ENCODE data around the gene USP51.

GRCh38 chrX:55523356-55523755, 33.7 kb upstream of the USP51 start:
- TF ChIP-seq, protein P1, sequence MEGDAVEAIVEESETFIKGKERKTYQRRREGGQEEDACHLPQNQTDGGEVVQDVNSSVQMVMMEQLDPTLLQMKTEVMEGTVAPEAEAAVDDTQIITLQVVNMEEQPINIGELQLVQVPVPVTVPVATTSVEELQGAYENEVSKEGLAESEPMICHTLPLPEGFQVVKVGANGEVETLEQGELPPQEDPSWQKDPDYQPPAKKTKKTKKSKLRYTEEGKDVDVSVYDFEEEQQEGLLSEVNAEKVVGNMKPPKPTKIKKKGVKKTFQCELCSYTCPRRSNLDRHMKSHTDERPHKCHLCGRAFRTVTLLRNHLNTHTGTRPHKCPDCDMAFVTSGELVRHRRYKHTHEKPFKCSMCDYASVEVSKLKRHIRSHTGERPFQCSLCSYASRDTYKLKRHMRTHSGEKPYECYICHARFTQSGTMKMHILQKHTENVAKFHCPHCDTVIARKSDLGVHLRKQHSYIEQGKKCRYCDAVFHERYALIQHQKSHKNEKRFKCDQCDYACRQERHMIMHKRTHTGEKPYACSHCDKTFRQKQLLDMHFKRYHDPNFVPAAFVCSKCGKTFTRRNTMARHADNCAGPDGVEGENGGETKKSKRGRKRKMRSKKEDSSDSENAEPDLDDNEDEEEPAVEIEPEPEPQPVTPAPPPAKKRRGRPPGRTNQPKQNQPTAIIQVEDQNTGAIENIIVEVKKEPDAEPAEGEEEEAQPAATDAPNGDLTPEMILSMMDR (optimal IDR thresholded peaks at IDR 0.05 in 1 of 3, IDR thresholded peaks at IDR 0.05 in 1 of 3, conservative IDR thresholded peaks at IDR 0.05 in 1 of 3; ENCODE audit: extremely low read depth in 1 of 3, insufficient read depth in 2 of 3, low read length in 3 of 3): no peak
- no peak for TF ChIP-seq EZH2 (IDR thresholded peaks at IDR 0.05; ENCODE audit: low read length)

Measured in keratinocyte (primary cell).